GM23248 (cell line): ENCODE data around the gene TNK1. TPM values are rescaled to one million over a fixed set of nuclear protein-coding genes. Genes with fewer than 3 reads are reported as not detected.

Experiments used
- DNase-seq: peaks from one replicate; pipeline ENCODE4 v3.0.0-alpha.2; 2015
- H2AFZ ChIP-seq: fragments of 200-600 bp; sonication (generic); 2 replicates; pipeline ENCODE4 v1.6.1; 2016; ENCODE audit warnings: antibody characterized with exemption
- H3F3A ChIP-seq: fragments of 200-600 bp; sonication (generic); 2 replicates; pipeline ENCODE4 v1.6.1; 2016; ENCODE audit warnings: mild to moderate bottlenecking, antibody characterized with exemption, mixed run types; ENCODE audit not compliant: insufficient read depth
- H3K27ac ChIP-seq: fragments of 200-600 bp; sonication (generic); 2 replicates; pipeline ENCODE4 v1.5.1; 2016; ENCODE audit warnings: mild to moderate bottlenecking
- H3K27me3 ChIP-seq: fragments of 200-600 bp; sonication (generic); replicated peaks from 2 replicates; pipeline ENCODE4 v1.6.1; 2016; ENCODE audit warnings: mild to moderate bottlenecking; ENCODE audit not compliant: insufficient read depth
- H3K36me3 ChIP-seq: fragments of 200-600 bp; sonication (generic); 2 replicates; pipeline ENCODE4 v1.6.1; 2016; ENCODE audit warnings: low read depth, mild to moderate bottlenecking
- H3K4me1 ChIP-seq: fragments of 200-600 bp; sonication (generic); 2 replicates; pipeline ENCODE4 v1.6.1; 2016; ENCODE audit warnings: mild to moderate bottlenecking; ENCODE audit not compliant: insufficient read depth
- H3K4me2 ChIP-seq: fragments of 200-600 bp; sonication (generic); one replicate; pipeline ENCODE4 v1.6.1; 2016; ENCODE audit warnings: mild to moderate bottlenecking; ENCODE audit not compliant: unreplicated experiment
- H3K4me3 ChIP-seq: fragments of 200-600 bp; sonication (generic); 2 replicates; pipeline ENCODE4 v1.5.1; 2016; ENCODE audit warnings: mild to moderate bottlenecking
- H3K79me2 ChIP-seq: fragments of 200-600 bp; sonication (generic); 2 replicates; pipeline ENCODE4 v1.6.1; 2016; ENCODE audit warnings: mild to moderate bottlenecking; ENCODE audit not compliant: insufficient read depth
- H3K9ac ChIP-seq: fragments of 200-600 bp; sonication (generic); 2 replicates; pipeline ENCODE4 v1.6.1; 2016; ENCODE audit warnings: mild to moderate bottlenecking
- H3K9me2 ChIP-seq: fragments of 200-600 bp; sonication (generic); 2 replicates; pipeline ENCODE4 v1.6.1; 2016; ENCODE audit warnings: mixed run types, mild to moderate bottlenecking, moderate library complexity; ENCODE audit not compliant: insufficient read depth
- H3K9me3 ChIP-seq: fragments of 200-600 bp; sonication (generic); one replicate; pipeline ENCODE4 v1.6.1; 2017; ENCODE audit warnings: low read depth
- H4K20me1 ChIP-seq: fragments of 200-600 bp; sonication (generic); 2 replicates; pipeline ENCODE4 v1.6.0; 2016; ENCODE audit not compliant: insufficient read depth
- EZH2 ChIP-seq: fragments of 200-600 bp; sonication (generic); IDR thresholded peaks from 2 replicates; pipeline ENCODE4 v1.6.1; 2018; ENCODE audit warnings: antibody characterized with exemption, mild to moderate bottlenecking; ENCODE audit not compliant: insufficient read depth, poor library complexity, severe bottlenecking
- EZH2phosphoT487 ChIP-seq: fragments of 200-600 bp; sonication (generic); IDR thresholded peaks from 2 replicates; pipeline ENCODE4 v1.6.1; 2018; ENCODE audit warnings: antibody characterized with exemption, moderate library complexity, mild to moderate bottlenecking, low read depth; ENCODE audit not compliant: insufficient read depth
- WGBS, 2 experiments: methylation state at CpG; one replicate each; pipeline ENCODE4 v1.1.6; 2015 to 2017; ENCODE audit warnings: low lambda C conversion rate in 2 of 2, low coverage in 1 of 2; ENCODE audit errors: missing lambda C conversion rate in 2 of 2; 5-methylcytosine and 5-hydroxymethylcytosine counted together
- in situ Hi-C: fragments of 300-500 bp; cut with MboI; formaldehyde crosslinking; loops from 2 replicates; pipeline ENCODE4 v1.15.0; 2020
- polyA plus RNA-seq: library from polyadenylated mRNA; unstranded; fragments of >200 nt; fragmentation: Nextera tagmentation; extraction: Ambion mirVana; gene quantifications from 2 replicates; pipeline ENCODE4 v1.2.1, GENCODE V29; 2016
- total RNA-seq: library from RNA; depleted of rRNA; stranded (reverse); fragments of >200 nt; shearing (Covaris generic); gene quantifications from 2 replicates; pipeline ENCODE4 v1.2.3, GENCODE V29; 2014

Gene TNK1
- total and polyA plus RNA-seq, 2 experiments from 2014 or later, result 0.43 to 1.2 TPM

DNA sequence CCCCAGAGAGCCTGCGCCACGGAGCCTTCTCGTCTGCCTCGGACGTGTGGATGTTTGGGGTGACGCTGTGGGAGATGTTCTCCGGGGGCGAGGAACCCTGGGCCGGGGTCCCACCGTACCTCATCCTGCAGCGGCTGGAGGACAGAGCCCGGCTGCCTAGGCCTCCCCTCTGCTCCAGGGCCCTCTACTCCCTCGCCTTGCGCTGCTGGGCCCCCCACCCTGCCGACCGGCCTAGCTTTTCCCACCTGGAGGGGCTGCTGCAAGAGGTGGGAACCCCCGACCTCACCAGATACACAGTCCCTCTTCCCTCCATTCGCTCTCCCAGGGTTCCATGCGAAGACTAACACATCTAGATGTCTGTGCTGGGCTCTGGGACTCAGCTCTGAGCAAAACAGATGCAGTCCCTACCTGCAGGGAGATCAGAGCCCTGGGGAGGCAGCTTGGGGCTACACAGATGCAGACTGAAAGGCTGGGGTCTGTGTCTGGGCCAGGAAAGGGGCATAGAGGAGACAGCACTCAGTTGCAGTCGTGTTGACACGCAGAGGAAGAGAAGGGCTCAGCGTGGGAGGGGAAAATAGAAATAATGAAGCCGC lies 3.7 kb downstream of the TNK1 start:
- Histone ChIP-seq H3K79me2 (no peaks in the 10 kb centered on the region), H3K27ac (no peak overlapping the region), H3K4me1 (peaks cover 6% of the 10 kb centered on the region), H3K9me2 (no peaks in the 10 kb centered on the region), H3K9ac (no peak overlapping the region), H3K4me3 (no peak overlapping the region), H4K20me1 (no peaks in the 10 kb centered on the region), H3K4me2 (no peak overlapping the region), H3K36me3 (peaks cover 4% of the 10 kb centered on the region; the same call in 1 of the 2 replicates), H3K27me3 (no peaks in the 10 kb centered on the region), H3F3A (no peaks in the 10 kb centered on the region), H2AFZ (no peak overlapping the region), H3K9me3 (no peaks in the 10 kb centered on the region)
- in situ Hi-C loops, result no loop called here
- TF ChIP-seq EZH2 (no peak), EZH2phosphoT487 (no peak)
- no peak for DNase-seq
- WGBS, 2 experiments, result 82 to 87% methylated on average over 23 of the region's 23 CpGs

DNA sequence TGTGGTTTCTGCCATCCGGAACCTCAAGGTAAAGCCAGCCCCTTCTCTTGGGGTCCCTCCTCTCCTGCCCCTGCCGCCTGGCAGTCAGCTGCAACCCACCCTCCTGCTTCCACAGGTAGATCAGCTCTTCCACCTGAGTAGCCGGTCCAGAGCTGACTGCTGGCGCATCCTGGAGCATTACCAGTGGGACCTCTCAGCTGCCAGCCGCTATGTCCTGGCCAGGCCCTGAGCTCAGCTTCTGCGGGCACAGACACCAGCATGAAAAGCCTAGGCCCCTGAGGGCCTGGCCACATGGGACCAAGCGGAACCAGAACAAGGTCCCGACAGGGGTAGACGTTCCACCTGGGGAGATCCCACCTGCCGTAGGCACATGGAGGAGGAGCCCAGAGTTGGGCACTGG lies 8.0 kb downstream of the TNK1 start:
- H3K79me2 ChIP-seq, result peaks cover 19% of the 10 kb centered on the region
- DNase-seq, result no peak
- H3F3A ChIP-seq, result no peaks in the 10 kb centered on the region
- H3K9me3 ChIP-seq, result no peaks in the 10 kb centered on the region
- WGBS, 2 experiments, result 94 to 97% methylated on average over 10 of the region's 10 CpGs
- in situ Hi-C loops, result no loop called here
- H3K4me1 ChIP-seq, result no peaks in the 10 kb centered on the region
- no peak overlapping the region for H3K4me3 ChIP-seq
- TF ChIP-seq EZH2phosphoT487, result no peak
- TF ChIP-seq EZH2, result no peak
- H3K9ac ChIP-seq, result no peak overlapping the region
- H3K27ac ChIP-seq, result no peak overlapping the region
- H3K9me2 ChIP-seq, result no peaks in the 10 kb centered on the region
- H3K36me3 ChIP-seq, result peaks cover 4% of the 10 kb centered on the region; the same call in 1 of the 2 replicates
- no peak overlapping the region for H3K4me2 ChIP-seq
- no peaks in the 10 kb centered on the region for H4K20me1 ChIP-seq
- no peak overlapping the region for H2AFZ ChIP-seq
- no peaks in the 10 kb centered on the region for H3K27me3 ChIP-seq

DNA sequence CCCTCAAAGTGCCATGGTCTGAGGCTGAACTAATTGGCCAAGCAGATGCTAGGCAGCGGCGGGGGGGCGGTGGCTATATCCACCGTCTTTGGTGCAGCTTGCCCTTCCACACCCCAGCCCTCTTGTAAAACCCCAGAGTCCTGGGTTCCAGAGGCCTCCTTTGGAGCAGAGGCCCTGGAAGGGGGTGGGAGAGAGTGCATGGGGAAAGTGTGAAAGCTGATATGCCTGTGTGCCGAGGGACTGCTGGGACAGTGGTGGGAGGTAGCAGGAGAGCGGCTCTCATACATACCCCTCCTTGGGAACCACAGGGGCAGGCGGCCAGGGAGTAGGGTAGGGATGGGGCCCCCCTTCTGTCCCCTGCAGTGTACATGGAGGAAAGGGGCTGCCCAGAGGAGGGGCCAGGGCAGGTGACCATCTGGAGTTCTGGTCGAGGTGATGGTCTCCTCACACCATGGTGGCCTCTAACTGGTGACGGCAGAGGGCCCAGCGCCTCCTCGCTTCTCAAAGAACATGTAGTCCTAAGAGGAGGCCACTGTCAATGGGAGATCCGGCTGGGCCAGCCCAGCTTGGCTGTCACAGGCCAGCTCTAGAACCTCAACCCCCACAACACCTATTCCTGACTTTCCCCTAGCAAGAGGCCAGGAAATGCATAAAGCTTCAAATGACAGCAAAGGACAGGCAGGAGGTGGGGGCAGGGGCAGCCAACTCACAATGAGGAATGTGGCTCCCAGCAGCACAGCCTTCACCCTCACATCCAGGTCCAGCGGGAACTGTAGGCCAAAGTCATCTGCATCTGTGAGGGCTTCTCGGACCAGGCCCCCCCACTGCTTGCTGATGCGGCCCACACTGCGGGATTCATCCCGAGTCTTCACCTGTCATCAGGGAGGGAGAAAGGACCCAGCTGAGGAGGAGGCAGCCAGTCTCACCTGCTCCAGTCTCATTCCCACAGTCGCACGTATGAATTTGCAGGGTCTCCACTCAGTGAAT lies 9.3 kb downstream of the TNK1 start:
- H4K20me1 ChIP-seq, result no peaks in the 10 kb centered on the region
- H3K4me1 ChIP-seq, result peaks cover 3% of the 10 kb centered on the region; the same call in 1 of the 2 replicates
- H3K79me2 ChIP-seq, result peaks cover 22% of the 10 kb centered on the region
- no peak overlapping the region for H3K4me3 ChIP-seq
- peaks cover 4% of the 10 kb centered on the region; the same call in 1 of the 2 replicates for H3K36me3 ChIP-seq
- H2AFZ ChIP-seq, result no peak overlapping the region
- WGBS, 2 experiments, result 83 to 92% methylated on average over 17 to 19 of the region's 19 CpGs
- H3K9me3 ChIP-seq, result no peaks in the 10 kb centered on the region
- in situ Hi-C loops, result no loop called here
- no peak for DNase-seq
- no peak overlapping the region for H3K27ac ChIP-seq
- no peaks in the 10 kb centered on the region for H3F3A ChIP-seq
- TF ChIP-seq EZH2, result no peak
- TF ChIP-seq EZH2phosphoT487, result no peak
- H3K9ac ChIP-seq, result no peak overlapping the region
- H3K9me2 ChIP-seq, result no peaks in the 10 kb centered on the region
- no peaks in the 10 kb centered on the region for H3K27me3 ChIP-seq
- H3K4me2 ChIP-seq, result no peak overlapping the region

DNA sequence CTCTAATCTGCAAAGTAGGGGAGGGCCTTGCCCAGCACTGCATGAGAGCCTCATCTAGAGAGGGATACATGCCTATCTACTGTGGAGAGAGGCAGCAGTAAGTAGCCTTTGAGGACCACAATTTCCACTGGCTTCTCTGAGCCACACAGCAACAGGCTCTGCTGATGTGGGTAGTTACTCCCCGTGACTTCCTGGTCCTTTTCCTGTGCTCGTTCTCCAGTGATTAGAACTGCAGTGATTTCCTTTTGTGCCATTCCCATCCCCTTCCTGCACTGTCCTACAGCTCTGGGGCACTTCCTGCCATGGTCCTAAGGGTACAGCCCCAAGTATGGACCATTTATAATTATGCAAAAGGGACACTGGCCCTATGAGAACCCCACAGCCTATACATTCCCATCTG lies 10.4 kb downstream of the TNK1 start:
- Histone ChIP-seq H4K20me1 (no peaks in the 10 kb centered on the region), H3K4me3 (no peak overlapping the region), H3K79me2 (peaks cover 22% of the 10 kb centered on the region), H3K4me2 (no peak overlapping the region), H3K9ac (no peak overlapping the region), H3F3A (0 out of 2 replicates have a peak, but pooled peaks cover 6% of the 10 kb centered on the region), H3K36me3 (peaks cover 4% of the 10 kb centered on the region; the same call in 1 of the 2 replicates), H3K9me3 (no peaks in the 10 kb centered on the region), H2AFZ (no peak overlapping the region), H3K27me3 (no peaks in the 10 kb centered on the region), H3K4me1 (peaks cover 4% of the 10 kb centered on the region; the same call in 1 of the 2 replicates), H3K27ac (no peak overlapping the region), H3K9me2 (no peaks in the 10 kb centered on the region)
- no peak for TF ChIP-seq EZH2phosphoT487
- no peak for TF ChIP-seq EZH2
- no peak for DNase-seq
- WGBS, 2 experiments, result 89 to 96% methylated on average over 2 of the region's 2 CpGs
- in situ Hi-C loops, result no loop called here
